Stimulated activated CD4-positive, alpha-beta T cell treated with anti-CD3 and anti-CD28 coated beads, Interleukin-1b, Interleukin-23, amount 100 ng/mL, for 1 hour (primary cell): Measurements from ENCODE around the gene RPS26.

ENCODE experiments used
- DNase-seq, 2 donors: peaks; one replicate each; pipeline ENCODE4 v3.0.0-alpha.2; 2020; ENCODE audit warnings: low read depth in 2 of 2

The RPS26 gene

DNA sequence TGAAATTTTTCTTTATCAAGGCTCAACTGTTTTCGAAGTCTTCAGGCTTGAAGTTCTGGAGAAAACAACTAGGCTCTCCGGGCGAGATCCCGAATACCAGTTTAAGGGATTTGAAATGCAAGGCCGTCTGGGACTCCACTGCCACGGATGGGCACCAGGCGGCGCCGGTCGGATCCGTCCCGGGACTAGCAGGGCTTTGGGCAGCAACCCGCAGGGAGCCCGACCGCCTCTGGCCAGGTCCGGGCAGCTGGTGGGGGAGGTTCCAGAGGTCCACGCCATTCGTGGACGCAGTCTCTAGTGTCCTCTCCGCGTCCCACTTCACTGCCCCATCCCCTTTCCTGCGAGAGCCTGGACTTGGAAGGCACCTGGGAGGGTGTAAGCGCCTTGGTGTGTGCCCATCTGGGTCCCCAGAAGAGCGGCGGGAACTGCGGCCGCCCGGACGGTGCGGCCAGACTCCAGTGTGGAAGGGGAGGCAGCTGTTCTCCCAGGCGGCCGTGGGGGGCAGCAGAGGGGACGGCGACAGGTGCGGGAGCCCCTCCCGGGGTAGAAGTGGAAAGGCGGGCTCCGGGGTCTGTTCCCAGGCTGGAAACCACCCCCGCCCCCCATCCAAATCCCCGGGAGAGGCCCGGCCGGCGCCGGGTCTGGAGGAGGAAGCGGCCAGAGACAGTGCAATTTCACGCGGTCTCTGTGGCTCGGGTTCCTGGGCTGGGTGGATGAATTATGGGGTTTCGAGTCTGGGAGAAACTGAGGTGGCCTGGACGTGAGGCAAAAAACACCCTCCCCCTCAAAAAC is 37.4 kb downstream of the RPS26 start:
- peak in 1 of 2 donors; percentile 18 for DNase-seq

GRCh38 chr12:56079723-56080555 is 38.2 kb downstream of the RPS26 start, which contains the start of gene ERBB3:
ERBB3 (plus strand) TSS chr12:56080165; CDS start chr12:56080301, 136 bp downstream.
- DNase-seq, result peak in 1 of 2 donors; percentile 42

DNA sequence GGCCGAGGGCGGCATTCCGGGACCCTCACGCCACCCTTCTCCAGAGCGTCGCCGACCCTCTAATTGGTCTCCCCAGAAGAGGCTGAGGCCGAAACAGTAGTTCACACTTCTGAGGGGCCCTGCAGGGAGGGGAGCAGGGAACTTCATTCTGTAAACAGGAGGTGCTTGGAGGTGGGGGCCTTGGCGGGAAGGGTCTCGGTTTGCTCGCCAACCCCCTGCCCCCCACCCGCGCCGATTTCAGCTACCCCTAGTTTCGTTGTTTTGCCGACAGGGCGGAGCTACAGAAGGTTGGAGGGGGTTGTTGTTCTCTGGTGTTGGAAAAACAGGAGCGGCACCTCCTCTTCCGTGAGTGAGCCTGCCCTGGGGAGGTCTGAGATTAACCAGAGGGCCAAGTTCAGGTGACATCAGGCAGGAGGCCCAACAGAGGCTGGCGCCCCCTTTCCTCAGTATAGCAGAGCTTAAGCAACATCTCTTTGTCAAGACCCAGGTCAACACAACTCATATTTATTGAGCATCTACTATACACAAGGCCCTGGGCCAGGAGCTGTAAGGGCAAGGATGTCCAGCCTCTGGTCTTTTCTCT is 38.9 kb downstream of the RPS26 start:
- no peak for DNase-seq

- DNase-seq, result no peak
Observed at GRCh38 chr12:56081393-56082347, 40.0 kb downstream of the RPS26 start.

- no peak for DNase-seq
Observed at GRCh38 chr12:56082382-56082781, 40.7 kb downstream of the RPS26 start.

- DNase-seq, result no peak
Observed at GRCh38 chr12:56082967-56083366, 41.2 kb downstream of the RPS26 start.

GRCh38 chr12:56084958-56085543 is 43.3 kb downstream of the RPS26 start:
- no peak for DNase-seq

DNA sequence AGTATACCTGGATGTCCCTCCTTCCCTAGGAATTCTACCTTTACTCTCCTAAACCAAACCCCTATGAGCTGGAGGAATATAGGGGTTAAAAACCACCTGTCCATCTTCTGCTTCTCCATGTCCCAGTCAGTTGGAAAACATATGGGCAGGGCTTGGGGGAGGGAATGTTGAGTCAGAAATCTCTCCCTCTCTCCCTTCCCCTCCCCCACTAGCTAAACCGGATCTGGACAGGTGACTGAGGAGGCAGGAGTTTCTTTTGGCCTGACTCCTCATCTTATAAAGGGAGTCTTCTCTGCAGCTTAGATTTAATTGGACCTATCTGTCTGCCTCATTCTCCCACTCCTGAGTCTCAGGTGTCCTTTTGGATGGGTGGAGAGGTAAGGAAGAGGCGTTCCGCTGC is 44.4 kb downstream of the RPS26 start:
- no peak for DNase-seq

DNA sequence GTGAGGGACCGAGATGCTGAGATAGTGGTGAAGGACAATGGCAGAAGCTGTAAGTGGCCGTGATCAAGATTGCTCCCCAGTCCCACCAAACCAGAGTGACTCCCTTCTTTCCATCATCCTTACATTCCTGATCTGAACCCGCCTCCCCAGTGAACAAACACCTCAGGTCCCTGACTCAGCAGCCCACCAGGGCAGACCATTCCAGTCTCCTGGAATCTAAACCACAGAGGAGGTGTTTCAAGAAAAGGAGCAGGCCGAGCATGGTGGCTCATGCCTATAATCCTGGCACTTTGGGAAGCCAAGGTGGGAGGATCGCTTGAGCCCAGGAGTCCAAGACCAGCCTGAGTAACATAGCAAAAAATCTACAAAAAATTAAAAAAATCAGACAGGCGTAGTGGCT is 44.9 kb downstream of the RPS26 start:
- no peak for DNase-seq

DNA sequence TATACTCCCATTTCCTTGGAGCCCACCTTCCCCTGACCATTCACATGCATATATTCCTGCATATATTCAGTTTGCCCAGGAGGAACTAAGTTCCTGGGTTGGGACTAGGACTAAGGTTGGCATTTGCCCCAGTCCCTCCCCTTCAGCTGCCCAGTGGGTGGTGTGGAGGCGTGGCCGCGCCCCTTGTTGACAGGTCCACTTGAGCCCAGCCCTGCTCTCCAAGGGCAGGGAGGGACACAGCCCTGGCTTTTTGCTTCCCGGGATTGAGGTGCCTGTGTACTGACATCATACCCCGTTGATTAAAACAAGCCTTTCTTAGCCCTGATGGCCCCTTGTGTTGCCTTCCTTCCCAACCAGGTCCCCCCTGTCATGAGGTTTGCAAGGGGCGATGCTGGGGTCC is 45.5 kb downstream of the RPS26 start:
- DNase-seq, result no peak
